Islet precursor cell (in vitro differentiated cells): ENCODE data around the gene CRYBG2.
"Not testable (repeated sequence)": the region's sequence is repeated elsewhere in the genome, so short reads cannot be mapped to it uniquely, and the experiment has no call there.

Source experiments
- DNase-seq: peaks from one replicate; pipeline ENCODE4 v3.0.0-alpha.2; 2018

CRYBG2 gene

DNA sequence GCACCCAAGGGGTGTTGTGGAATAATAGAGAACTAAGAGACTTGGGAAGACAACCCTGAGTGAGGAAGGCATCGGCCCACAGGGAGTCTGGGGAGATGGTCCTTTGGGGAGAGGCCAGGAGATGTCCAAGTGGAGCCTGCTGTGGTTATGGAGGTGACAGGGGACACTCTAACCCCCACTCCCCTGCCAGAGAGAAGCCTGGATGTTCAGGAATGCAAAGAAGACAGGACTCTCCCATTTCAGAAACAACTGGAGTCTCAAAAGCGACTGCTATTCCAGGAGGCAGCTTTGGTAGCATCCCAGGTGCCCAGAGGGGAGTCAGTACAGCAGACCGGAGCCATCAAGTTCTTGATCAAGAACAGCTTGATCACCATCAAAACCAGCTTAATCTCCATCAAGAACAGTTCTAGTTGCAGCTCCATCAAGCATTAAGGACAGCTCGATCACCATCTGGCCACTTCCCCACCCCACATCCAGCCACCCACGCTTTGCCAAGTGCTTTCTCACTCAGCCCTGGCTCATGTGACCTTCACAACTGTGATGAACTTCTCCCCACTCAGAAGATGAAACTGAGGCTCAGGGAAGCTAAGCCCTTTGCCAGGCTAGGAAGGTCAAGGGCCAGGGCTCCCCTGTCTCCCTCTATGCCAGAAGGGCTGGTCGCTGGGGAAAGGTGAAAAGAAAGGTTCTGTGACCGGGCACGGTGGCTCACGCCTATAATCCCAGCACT lies 35.4 kb downstream of the CRYBG2 start:
- no peak for DNase-seq

- peak; percentile 75 for DNase-seq
These were observed 36.2 kb downstream of the CRYBG2 start, which contains the start of gene CD52 for GRCh38 chr1:26317612-26318337. CD52 (plus strand) TSS chr1:26317958; CDS start chr1:26318018, 60 bp downstream.

- no peak for DNase-seq
These were observed 36.8 kb downstream of the CRYBG2 start for GRCh38 chr1:26317146-26317545.

GRCh38 chr1:26315874-26316850 lies 37.8 kb downstream of the CRYBG2 start:
- no peak for DNase-seq

GRCh38 chr1:26314501-26314900 lies 39.4 kb downstream of the CRYBG2 start:
- no peak for DNase-seq

- not testable (repeated sequence) for DNase-seq
These were observed 45.7 kb downstream of the CRYBG2 start for GRCh38 chr1:26307966-26308899.

GRCh38 chr1:26307363-26307781 lies 46.6 kb downstream of the CRYBG2 start:
- DNase-seq = no peak

- DNase-seq = peak; percentile 98
These were observed 47.4 kb downstream of the CRYBG2 start, which contains the start of gene UBXN11 for GRCh38 chr1:26306290-26307229. UBXN11 (minus strand) TSS chr1:26306636; CDS start chr1:26302883, 3,753 bp downstream.

GRCh38 chr1:26305667-26306289 lies 48.2 kb downstream of the CRYBG2 start:
- DNase-seq = no peak

DNA sequence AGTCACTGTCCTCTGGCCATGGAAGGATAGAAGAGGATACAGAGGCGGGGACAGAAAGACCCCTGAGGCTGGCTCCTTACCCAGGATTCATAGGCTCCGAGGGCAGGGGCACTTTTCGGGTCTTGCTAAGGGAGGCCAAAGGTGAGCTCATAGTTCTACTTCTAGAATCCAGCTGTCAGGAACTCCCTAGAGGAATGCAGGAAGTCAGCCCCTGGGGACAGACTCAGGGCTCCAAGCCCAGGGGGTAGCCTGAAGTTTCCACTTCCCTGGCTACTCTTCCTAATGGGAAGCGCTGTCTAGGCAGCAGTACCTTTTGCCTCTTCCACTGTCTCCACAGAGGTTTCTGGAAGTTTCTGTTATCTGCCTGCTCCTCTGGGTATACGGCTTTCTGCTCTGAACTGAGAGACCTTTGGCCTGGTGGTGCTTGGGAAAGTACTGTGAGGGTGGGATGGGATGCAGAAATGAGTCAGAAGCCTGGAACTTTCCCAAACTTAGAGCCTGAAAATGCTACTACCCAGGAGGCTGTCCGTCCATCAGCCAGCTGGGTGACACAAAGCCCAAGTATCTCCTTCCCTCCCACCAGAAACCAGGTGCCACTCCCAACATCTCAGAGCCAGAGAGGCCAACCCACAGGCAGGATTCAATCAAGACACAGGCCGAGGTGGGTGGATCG lies 51.1 kb downstream of the CRYBG2 start:
- DNase-seq = peak; percentile 83

GRCh38 chr1:26300578-26301275 lies 53.2 kb downstream of the CRYBG2 start:
- no peak for DNase-seq

DNA sequence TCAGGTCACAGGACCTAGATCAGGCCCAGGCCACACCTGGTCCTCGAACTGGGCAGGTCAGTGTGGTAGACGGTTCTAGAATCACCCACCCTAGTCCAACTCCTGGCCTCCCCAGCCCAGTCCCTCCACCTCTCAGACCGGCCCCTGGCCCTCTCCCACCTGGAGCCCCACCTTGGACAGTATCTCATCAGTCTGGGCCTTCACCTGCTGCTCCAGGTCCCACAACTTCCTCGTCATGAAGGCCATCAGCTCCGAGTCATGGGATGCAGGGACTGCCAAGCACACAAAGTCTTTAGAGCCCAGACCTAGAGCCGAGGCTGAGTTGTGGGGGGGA lies 56.2 kb downstream of the CRYBG2 start:
- DNase-seq = peak; percentile 46

GRCh38 chr1:26297057-26297790 lies 56.7 kb downstream of the CRYBG2 start:
- DNase-seq = peak; percentile 52

DNA sequence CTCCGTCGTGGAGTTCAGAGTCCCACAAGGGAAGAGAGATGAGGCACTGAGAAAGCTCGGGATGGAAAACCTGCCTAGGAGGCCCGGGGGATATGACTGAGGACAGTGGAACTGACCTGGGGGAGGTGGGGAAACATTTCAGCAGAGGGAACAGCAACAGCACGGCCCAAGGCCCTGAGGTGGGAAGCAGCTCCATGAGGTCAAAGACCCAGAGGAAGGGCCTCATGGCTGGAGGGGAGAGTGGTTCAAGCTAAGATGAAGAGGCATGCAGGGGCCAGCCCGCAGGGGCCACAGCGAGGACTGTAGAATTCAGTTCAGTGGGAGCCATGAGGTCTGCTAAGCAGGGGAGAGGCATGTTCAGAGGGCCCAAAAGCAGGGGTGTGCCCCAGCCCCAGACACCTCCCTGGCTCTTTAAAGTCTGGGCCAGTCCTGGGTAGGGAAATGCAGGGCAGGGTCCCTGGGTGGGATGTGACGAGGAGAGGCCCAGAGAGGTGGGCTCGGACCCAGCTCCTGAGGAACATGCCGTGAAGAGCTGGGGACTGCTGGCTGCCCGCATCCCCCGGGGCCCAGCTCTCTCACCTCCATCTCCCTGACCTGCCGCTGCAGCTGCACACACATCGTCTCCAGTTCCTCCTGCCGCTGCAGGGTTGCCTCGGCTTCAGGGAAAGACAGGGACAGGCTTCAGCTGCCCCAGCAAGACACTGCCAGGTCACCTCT lies 57.4 kb downstream of the CRYBG2 start:
- peak; percentile 47 for DNase-seq

DNA sequence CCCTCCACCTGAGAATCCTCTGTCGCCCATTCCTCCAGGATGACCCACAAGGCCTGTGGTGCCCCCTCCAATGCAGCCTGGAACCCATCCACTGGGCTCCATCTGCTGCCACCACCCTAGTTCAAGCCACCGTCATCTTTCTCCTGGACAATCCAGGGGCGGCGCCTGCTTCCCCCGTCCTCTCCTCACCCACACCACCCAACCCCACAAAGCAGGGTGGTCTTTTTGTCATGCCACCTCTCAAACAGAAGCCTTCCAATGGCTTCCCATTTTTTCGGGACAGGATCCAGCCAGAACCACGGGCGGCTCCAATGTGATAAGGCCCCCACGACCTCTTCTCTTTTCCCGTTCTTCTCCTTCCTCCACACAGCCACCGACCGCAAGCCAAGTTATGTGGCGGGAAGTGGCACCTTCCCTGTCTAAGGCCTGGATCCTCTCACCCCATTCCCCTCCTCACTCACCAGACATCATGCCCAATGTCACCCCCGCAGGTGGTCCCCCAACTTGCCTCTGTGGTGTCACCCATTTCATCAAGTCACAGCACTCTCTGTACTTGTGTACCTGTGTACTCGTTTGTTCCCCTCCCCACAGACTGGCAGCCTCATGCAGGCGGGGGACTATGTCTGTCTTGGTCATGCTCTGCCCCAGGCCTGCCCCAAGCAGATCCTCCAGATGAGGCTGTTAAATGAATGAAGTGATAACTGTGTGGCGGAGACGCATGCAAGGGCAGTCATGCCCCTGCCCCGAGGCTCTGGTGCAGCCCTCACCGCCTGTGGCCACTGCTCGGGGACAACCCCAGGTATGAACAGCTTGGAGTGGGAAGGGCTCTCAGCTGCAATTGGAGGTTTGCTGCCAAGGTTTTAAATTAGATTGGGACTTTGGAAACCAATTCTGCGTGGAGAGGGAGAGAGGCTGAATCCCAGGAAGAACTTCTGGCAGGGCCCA lies 58.5 kb downstream of the CRYBG2 start:
- DNase-seq = no peak

DNA sequence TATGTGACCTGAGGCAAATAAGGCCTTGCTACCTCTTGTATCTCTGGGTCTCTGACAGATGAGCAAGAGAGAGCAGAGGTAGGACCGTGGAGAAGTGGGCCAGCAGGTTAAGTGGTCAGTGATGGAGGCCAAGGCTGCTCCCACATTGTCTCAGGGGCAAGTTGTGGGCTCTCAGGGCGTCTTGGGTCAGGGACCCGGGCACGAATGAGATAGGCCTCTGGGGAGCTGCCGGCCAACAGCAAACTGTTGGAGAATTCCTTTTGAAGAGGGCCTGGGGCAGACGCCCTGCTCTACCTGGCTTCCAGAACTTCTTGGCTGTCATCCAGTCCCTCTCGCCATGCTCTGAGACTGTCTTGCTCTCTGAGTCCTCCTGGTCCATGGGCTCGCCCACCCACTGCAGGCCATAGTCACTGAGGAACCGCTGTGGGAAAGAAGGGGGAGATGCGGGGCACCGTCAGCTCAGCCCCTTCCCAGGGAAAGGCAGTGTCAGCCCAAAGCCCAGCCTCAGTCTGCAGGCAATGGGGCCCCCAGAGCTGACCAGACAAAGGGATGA lies 59.9 kb downstream of the CRYBG2 start:
- peak; percentile 42 for DNase-seq
